OCI-LY3 (cell line): ENCODE measurements around the gene THAP10.

Source experiments
- H2AFZ ChIP-seq: fragments of 200-600, 300-600 bp; shearing (Covaris generic); 2 replicates; pipeline ENCODE4 v1.6.0; 2014; ENCODE audit warnings: antibody characterized with exemption, low read depth, low read length
- H3K27ac ChIP-seq: fragments of 200-600, 300-600 bp; sonication (generic); 2 replicates; pipeline ENCODE4 v1.5.1; 2014; ENCODE audit warnings: mild to moderate bottlenecking, low read length, moderate library complexity, mixed read lengths
- H3K27me3 ChIP-seq: fragments of 200-600, 300-600 bp; sonication (generic); 2 replicates; pipeline ENCODE4 v1.6.1; 2014; ENCODE audit warnings: low read depth, low read length, mixed read lengths
- H3K36me3 ChIP-seq: fragments of 200-600, 300-600 bp; sonication (generic); replicated peaks from 2 replicates; pipeline ENCODE3; 2014; ENCODE audit warnings: low read depth, low read length, mixed read lengths
- H3K4me1 ChIP-seq: fragments of 300-600, 200-600 bp; sonication (generic); 2 replicates; pipeline ENCODE4 v1.6.1; 2014; ENCODE audit warnings: low read length, mixed read lengths
- H3K4me2 ChIP-seq: fragments of 200-600, 300-600 bp; sonication (generic); 2 replicates; pipeline ENCODE4 v1.6.1; 2014; ENCODE audit warnings: low read length, mixed read lengths
- H3K4me3 ChIP-seq: fragments of 300-600, 200-600 bp; sonication (generic); 2 replicates; pipeline ENCODE4 v1.5.1; 2014; ENCODE audit warnings: antibody characterized with exemption, mild to moderate bottlenecking, low read length, moderate library complexity
- H3K79me2 ChIP-seq: fragments of 300-600, 200-600 bp; shearing (Covaris generic); 2 replicates; pipeline ENCODE4 v1.6.1; 2014; ENCODE audit warnings: mild to moderate bottlenecking, low read length, mixed read lengths
- H3K9ac ChIP-seq: fragments of 300-600, 200-600 bp; shearing (Covaris generic); 2 replicates; pipeline ENCODE4 v1.6.0; 2014; ENCODE audit warnings: mild to moderate bottlenecking, low read length, moderate library complexity
- H3K9me3 ChIP-seq: fragments of 200-600, 300-600 bp; shearing (Covaris generic); 2 replicates; pipeline ENCODE4 v1.6.1; 2014; ENCODE audit warnings: low read length, mixed read lengths; ENCODE audit not compliant: insufficient read depth
- H4K20me1 ChIP-seq: fragments of 200-600, 300-600 bp; sonication (generic); 2 replicates; pipeline ENCODE4 v1.6.1; 2016; ENCODE audit warnings: low read length, mixed read lengths; ENCODE audit not compliant: insufficient read depth
- CTCF ChIP-seq: fragments of 200-600, 300-600 bp; sonication (generic); IDR thresholded peaks from 2 replicates; pipeline ENCODE4 v1.5.1; 2014; ENCODE audit warnings: antibody characterized with exemption, low read length, low read depth
- EZH2phosphoT487 ChIP-seq: fragments of 200-600 bp; shearing (Covaris generic); IDR thresholded peaks from 2 replicates; pipeline ENCODE4 v1.6.1; 2018; ENCODE audit warnings: antibody characterized with exemption, mixed run types, low read depth

Gene THAP10

GRCh38 chr15:70869346-70869745, 22.9 kb downstream of the THAP10 start:
- no peak overlapping the region for H3K4me2 ChIP-seq
- H3K27me3 ChIP-seq: no peaks in the 10 kb centered on the region
- H2AFZ ChIP-seq: no peak overlapping the region

GRCh38 chr15:70867911-70868467, 24.2 kb downstream of the THAP10 start:
- Histone ChIP-seq H3K4me2 (no peak overlapping the region), H3K36me3 (no peaks in the 10 kb centered on the region), H3K4me1 (no peaks in the 10 kb centered on the region), H3K9me3 (no peaks in the 10 kb centered on the region), H3K79me2 (no peaks in the 10 kb centered on the region), H3K4me3 (no peak overlapping the region), H4K20me1 (no peaks in the 10 kb centered on the region), H3K27ac (no peak overlapping the region), H3K27me3 (no peaks in the 10 kb centered on the region), H2AFZ (no peak overlapping the region), H3K9ac (no peak overlapping the region)
- TF ChIP-seq CTCF (no peak), EZH2phosphoT487 (no peak)

More at GRCh38 chr15:70869346-70869745, 22.9 kb downstream of the THAP10 start:
- no peaks in the 10 kb centered on the region for H3K4me1 ChIP-seq
- no peak overlapping the region for H3K27ac ChIP-seq
- no peak overlapping the region for H3K4me3 ChIP-seq
- H3K9ac ChIP-seq: no peak overlapping the region
- no peaks in the 10 kb centered on the region for H4K20me1 ChIP-seq
- no peaks in the 10 kb centered on the region for H3K9me3 ChIP-seq
- H3K36me3 ChIP-seq: no peaks in the 10 kb centered on the region
- no peaks in the 10 kb centered on the region for H3K79me2 ChIP-seq
- TF ChIP-seq CTCF (no peak), EZH2phosphoT487 (no peak)

- Histone ChIP-seq H3K9ac (no peak overlapping the region), H3K9me3 (no peaks in the 10 kb centered on the region), H3K4me2 (no peak overlapping the region), H3K79me2 (no peaks in the 10 kb centered on the region), H3K27me3 (no peaks in the 10 kb centered on the region), H3K4me3 (no peak overlapping the region), H3K36me3 (no peaks in the 10 kb centered on the region), H3K4me1 (no peaks in the 10 kb centered on the region), H3K27ac (no peak overlapping the region), H4K20me1 (no peaks in the 10 kb centered on the region), H2AFZ (no peak overlapping the region)
- TF ChIP-seq CTCF (no peak), EZH2phosphoT487 (no peak)
Measured at GRCh38 chr15:70866982-70867641, 25.1 kb downstream of the THAP10 start.

- H3K4me1 ChIP-seq: no peaks in the 10 kb centered on the region
- H3K9me3 ChIP-seq: no peaks in the 10 kb centered on the region
- no peak overlapping the region for H2AFZ ChIP-seq
- H3K27ac ChIP-seq: no peak overlapping the region
- H3K36me3 ChIP-seq: no peaks in the 10 kb centered on the region
- H3K9ac ChIP-seq: no peak overlapping the region
- H3K79me2 ChIP-seq: no peaks in the 10 kb centered on the region
- H3K27me3 ChIP-seq: no peaks in the 10 kb centered on the region
- no peaks in the 10 kb centered on the region for H4K20me1 ChIP-seq
- TF ChIP-seq EZH2phosphoT487: no peak
- TF ChIP-seq CTCF: no peak
- H3K4me2 ChIP-seq: no peak overlapping the region
- H3K4me3 ChIP-seq: no peak overlapping the region
Measured at GRCh38 chr15:70863450-70864218, 28.6 kb downstream of the THAP10 start.
